ENCODE data around the gene RTN4IP1.
"Not testable (repeated sequence)": the region's sequence is repeated elsewhere in the genome, so short reads cannot be mapped to it uniquely, and the experiment has no call there.

The RTN4IP1 gene

DNA sequence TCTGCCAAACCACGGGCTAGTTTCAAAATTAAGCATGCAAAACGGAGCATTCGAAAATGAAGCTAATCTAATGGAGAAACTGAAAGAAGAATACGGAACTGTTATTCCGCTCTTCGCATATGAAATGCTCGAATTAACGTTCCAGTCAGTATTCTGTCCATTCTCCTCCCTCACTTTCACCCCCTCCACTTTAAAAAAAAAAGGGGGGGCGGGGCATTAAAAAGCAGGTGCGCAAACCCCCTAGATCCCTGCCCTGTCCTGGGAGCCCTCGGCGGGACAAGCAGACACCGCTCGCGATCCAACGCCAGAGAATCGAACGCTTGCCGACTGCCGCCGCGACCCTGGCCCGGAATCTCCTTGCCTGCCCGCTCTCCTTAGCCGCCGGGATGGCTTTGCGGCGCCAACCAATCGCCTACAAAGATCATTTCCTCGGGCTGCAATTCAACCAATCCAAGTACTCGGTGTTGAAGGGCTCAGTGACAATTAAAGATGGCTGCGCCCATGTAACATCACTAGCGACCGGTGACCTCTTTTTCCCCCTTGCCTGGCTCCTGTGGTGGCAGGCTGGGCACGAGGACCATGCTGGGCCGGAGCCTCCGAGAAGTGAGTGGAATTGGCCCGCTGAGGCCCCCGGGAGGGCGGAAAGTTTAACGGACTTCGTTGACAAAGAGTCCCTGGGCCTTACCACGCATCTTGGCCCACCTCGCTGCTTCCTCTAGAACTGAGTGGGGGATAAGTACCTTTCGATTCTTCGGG is at the start of gene RTN4IP1, which contains the start of gene QRSL1:
Gene RTN4IP1, minus strand, starts transcription at position 396 of the 756 bp plus-strand sequence. CDS start 477 bp downstream, outside the sequence.
Gene QRSL1, plus strand, starts transcription at position 476 of the 756 bp plus-strand sequence. Its CDS starts 104 bp downstream, at position 580.
- peak; percentile 91 for DNase-seq

DNA sequence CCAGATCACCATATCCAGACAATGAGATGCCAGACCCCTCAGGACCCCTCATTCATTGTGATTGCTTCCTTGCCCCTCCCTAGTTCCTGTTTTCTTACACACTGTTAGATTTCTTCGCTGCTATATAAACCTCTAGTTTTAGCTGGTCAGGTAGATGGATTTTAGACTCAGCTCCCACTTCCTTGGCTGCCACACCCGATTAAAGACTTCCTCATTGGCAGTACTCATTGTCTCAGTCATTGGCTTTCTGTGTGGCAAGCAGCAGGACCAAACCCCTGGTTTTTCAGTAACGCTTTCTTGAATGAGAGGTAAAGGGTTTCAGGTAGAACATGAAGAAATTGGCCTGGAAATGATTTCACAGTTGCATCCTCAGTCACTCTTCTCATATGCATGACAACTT is 48.0 kb upstream of the RTN4IP1 start:
- DNase-seq, result peak; percentile 9

GRCh38 chr6:106674541-106675229 is 45.4 kb upstream of the RTN4IP1 start:
- no peak for DNase-seq

DNA sequence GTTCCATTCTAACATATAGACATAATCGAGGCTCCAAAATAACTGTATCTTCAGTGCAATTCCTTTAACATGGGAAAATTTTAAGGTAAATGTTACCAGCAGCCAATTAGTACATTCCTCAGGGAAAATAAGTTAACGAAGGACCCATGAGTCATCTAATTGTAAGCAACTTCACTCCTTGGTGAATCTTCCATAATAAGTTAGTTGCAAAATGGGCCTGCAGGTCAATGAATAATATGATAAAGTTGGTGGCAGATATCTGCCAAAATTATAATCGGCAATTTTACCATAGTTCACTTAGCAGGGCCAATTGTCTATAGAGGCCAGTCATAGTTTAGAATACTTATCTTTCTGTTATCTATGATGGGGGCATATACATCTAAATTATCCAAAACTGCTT is 42.4 kb upstream of the RTN4IP1 start:
- DNase-seq, result no peak

DNA sequence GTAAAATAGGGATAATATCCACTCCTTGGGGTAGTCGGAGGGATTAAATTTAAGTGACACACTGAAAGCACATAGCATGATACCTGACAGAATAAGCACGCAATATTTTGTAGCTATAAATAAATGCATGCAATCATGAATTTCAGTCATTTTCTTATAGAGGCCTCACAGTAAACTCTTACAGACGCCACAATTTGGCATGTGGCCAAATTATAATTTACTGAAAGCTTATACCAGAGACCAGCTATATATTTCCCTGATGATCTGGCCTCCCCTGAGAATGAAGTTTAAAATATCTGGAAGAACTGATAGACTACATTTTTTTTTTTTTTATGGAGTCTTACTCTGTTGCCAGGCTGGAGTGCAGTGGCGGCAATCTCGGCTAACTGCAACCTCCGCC is 40.9 kb upstream of the RTN4IP1 start:
- DNase-seq, result no peak

DNA sequence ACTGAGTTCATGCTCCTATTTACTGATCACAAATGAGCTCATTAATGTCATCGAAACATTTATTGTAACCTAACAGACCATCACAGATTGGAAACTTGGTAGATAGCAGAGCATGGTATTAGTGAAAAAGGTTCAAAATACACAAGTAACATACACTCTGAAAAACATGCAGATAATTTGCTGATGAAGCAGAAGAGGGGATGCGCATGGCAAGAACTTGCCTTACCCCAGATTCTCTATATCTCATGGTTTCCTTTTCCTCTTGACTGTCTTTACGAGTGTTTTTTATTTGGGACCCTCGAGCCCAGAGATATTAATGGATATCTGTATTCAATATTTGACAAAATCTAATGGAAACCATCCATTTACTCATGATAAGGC is 37.7 kb upstream of the RTN4IP1 start:
- no peak for DNase-seq

DNA sequence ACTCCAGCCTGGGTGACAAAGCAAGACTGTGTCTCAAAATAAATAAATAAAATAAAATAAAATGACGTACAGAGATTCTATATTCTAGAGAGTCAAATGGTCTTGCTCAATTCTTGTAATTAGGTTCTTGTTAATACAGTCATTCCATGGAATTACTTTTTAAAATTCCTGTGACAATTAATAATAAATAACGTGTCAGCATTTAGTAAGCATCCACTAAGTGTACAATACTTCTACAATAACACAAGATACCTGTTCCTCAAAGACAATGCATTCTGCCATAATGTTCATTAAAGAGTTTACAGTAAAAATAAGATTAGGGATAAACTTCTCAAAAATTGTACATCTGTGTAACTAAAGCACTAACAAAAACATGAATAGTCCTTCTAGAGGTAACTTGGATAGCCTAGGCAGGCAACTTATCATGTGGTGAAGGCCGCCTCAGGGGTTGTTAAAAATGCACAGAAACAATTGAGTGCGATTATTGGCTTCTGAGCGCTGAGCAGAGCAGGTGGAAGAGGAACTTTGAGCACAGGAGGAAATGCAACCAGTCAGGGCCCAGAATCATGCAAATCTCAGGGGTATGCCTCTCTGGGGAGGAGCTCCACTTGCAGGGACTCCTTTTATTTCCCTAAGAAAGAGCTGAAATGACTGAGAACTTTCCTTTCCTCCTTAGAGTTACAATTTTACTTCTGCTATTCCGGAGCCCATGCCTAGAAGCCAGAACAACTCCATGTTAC is 37.2 kb upstream of the RTN4IP1 start:
- DNase-seq, result peak; percentile 55

GRCh38 chr6:106662458-106662857 is 33.2 kb upstream of the RTN4IP1 start:
- no peak for DNase-seq

GRCh38 chr6:106659859-106660258 is 30.6 kb upstream of the RTN4IP1 start:
- DNase-seq, result no peak

- peak; percentile 24 for DNase-seq
Measured at GRCh38 chr6:106658469-106658868, 29.2 kb upstream of the RTN4IP1 start.

- DNase-seq, result peak; percentile 35
Measured at GRCh38 chr6:106648651-106649308, 19.5 kb upstream of the RTN4IP1 start.

- no peak for DNase-seq
Measured at GRCh38 chr6:106643061-106643460, 13.8 kb upstream of the RTN4IP1 start.

- no peak for DNase-seq
Measured at GRCh38 chr6:106642476-106642875, 13.2 kb upstream of the RTN4IP1 start.

DNA sequence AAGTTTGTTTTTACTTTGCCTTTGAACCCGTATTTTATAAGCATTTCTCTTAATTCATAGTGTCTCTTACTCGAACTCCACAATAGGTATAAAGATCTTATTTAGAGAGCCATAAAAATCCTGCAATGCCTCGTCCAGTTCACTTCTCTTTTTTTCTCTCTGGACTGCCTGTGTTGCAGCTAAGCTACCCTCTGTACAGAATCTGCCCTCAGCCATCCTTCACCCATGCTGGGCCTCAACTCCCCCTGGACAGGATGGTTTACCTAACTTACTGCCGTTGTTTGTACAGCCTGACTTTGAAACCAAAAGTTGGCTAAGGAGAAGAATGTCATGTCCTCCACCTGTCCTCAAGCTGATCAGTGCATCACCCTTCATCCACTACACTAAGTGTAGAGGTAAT is 10.5 kb upstream of the RTN4IP1 start:
- DNase-seq, result no peak

- peak; percentile 85 for DNase-seq
Measured at GRCh38 chr6:106637717-106638341, 8.5 kb upstream of the RTN4IP1 start.

DNA sequence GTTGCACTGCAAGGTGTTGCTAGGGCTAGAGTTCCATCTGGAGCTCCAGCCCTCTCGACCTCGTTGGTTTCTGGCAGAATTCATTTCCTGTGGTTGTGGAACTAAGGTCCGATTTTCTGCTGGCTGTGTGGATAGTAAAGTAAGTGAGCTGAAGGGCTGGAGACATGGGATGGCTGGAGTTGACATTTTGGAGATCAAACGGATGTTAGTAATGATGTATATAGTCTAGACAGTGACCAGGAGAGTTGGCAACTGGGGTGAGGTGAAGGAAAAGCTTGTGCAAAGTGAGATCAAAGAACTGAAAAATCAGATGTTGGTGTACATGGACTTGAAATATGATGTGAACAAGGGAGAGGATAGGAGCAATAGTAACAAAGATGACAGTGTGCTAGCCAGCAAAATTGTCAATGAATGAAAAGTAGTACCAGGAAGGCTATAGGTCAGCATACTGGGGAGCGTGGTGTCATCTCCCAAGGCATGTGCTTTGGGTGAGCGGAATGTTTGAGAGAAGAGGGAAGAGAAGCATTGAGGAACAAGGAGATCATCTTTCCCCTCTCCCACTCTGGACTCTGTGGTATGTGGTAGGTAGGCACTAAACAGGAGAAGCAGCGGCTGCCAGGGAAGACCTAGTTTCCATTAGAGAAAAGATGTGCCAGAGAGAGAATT is 7.9 kb upstream of the RTN4IP1 start:
- DNase-seq, result no peak

DNA sequence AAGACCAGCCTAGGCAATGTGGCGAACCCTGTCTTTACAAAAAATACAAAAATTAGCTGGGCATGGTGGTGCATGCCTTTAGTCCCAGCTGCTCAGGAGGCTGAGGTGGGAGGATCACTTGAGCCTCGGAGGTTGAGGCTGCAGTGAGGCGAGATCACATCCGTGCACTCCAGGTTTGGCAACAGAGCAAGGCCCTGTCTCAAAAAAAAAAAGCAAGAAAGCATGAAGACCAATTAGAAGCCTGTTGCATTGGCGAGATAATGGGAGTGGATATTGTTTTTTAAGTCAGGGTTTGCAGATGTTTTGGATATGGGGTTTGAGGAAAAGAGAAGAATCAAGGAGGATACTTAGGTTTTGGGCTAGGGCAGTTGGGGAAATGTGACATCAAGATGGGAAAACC is 5.3 kb upstream of the RTN4IP1 start:
- no peak for DNase-seq

- DNase-seq, result no peak
Measured at GRCh38 chr6:106631346-106631745, 2.0 kb upstream of the RTN4IP1 start.

- no peak for DNase-seq
Measured at GRCh38 chr6:106630366-106630765, 1.1 kb upstream of the RTN4IP1 start.

- DNase-seq, result no peak
Measured at GRCh38 chr6:106629859-106630163, 513 bp upstream of the RTN4IP1 start.

DNA sequence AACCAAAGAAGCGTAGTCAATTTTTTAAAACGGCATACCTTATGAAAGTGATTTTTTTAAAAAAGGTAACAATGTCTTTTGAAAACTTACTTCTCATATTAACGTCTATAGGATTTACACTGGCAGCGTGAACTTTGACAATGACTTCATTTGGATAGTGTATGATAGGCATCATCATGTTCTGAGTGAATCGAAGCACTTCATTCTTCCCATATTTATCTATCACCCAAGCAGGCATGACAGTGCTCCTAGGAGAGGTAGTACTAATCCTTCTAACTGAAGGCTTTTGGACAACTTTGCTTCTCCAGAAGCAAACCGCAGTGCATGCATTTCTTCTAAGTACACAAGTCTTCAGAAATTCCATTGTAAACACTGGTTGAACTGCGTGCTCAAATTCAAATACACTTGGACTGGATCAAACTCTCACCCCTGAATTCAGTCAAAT is 618 bp downstream of the RTN4IP1 start:
- DNase-seq, result no peak

DNA sequence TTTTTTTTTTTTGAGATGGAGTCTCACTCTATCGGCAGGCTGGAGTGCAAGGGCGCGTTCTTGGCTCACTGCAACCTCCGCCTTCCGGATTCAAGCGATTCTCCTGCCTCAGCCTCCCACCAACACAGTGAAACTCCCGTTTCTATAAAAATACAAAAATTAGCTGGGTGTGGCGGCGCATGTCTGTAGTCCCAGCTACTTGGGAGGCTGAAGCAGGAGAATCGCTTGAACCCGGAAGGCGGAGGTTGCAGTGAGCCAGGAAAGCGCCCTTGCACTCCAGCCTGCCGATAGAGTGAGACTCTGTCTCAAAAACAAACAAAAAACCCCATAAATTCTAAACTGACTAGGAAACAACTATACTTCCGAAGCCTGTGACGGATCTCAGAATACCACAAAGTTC is 1.5 kb downstream of the RTN4IP1 start:
- DNase-seq, result not testable (repeated sequence)
